Neural cell (in vitro differentiated cells): ENCODE results near the gene RASGEF1C. TPM values are rescaled to one million over a fixed set of nuclear protein-coding genes. Genes with fewer than 3 reads are reported as not detected.

ENCODE experiments used
- H2AFZ ChIP-seq: fragments of 200-600, 300-800 bp; sonication (generic), shearing (Covaris generic); 2 replicates; pipeline ENCODE4 v1.6.0; 2014; ENCODE audit warnings: low read depth, mild to moderate bottlenecking, antibody characterized with exemption, low read length, moderate library complexity
- H3F3A ChIP-seq: fragments of 200-600 bp; shearing (Covaris generic); 2 replicates; pipeline ENCODE4 v1.6.1; 2016; ENCODE audit warnings: mild to moderate bottlenecking, moderate library complexity, mixed read lengths, antibody characterized with exemption, low read length; ENCODE audit not compliant: insufficient read depth, poor library complexity, severe bottlenecking
- H3K27ac ChIP-seq: fragments of 200-600, 300-800 bp; sonication (generic), shearing (Covaris generic); 2 replicates; pipeline ENCODE4 v1.5.1; 2014; ENCODE audit warnings: mild to moderate bottlenecking, low read length, moderate library complexity
- H3K27me3 ChIP-seq: fragments of 300-800, 200-600 bp; sonication (generic), shearing (Covaris generic); 2 replicates; pipeline ENCODE4 v1.6.0; 2014; ENCODE audit warnings: mild to moderate bottlenecking, low read depth, low read length, moderate library complexity; ENCODE audit not compliant: insufficient read depth
- H3K36me3 ChIP-seq: fragments of 300-800, 200-600 bp; sonication (generic), shearing (Covaris generic); 2 replicates; pipeline ENCODE4 v1.5.1; 2014; ENCODE audit warnings: mild to moderate bottlenecking, antibody characterized with exemption, low read length, moderate library complexity; ENCODE audit not compliant: insufficient read depth
- H3K4me2 ChIP-seq: fragments of 300-800, 200-600 bp; sonication (generic), shearing (Covaris generic); 2 replicates; pipeline ENCODE4 v1.6.0; 2014; ENCODE audit warnings: mild to moderate bottlenecking, low read length
- H3K4me3 ChIP-seq: fragments of 300-800, 200-600 bp; sonication (generic), shearing (Covaris generic); 2 replicates; pipeline ENCODE4 v1.5.1; 2014; ENCODE audit warnings: mild to moderate bottlenecking, low read length, moderate library complexity
- H3K79me2 ChIP-seq: fragments of 200-600 bp; shearing (Covaris generic); replicated peaks from 2 replicates; pipeline ENCODE4 v1.6.0; 2014; ENCODE audit warnings: mild to moderate bottlenecking, low read length, moderate library complexity; ENCODE audit not compliant: insufficient read depth
- H3K9ac ChIP-seq: fragments of 300-800, 200-600 bp; sonication (generic), shearing (Covaris generic); 2 replicates; pipeline ENCODE4 v1.6.1; 2016; ENCODE audit warnings: mild to moderate bottlenecking, low read length, mixed read lengths
- H3K9me2 ChIP-seq: fragments of 200-600 bp; shearing (Covaris generic); 2 replicates; pipeline ENCODE4 v1.6.1; 2016; ENCODE audit warnings: mild to moderate bottlenecking, low read length, mixed read lengths; ENCODE audit not compliant: insufficient read depth
- H3K9me3 ChIP-seq: fragments of 200-600, 300-800 bp; sonication (generic), shearing (Covaris generic); 2 replicates; pipeline ENCODE4 v1.6.1; 2016; ENCODE audit warnings: mild to moderate bottlenecking, mixed run types, low read length, moderate library complexity, mixed read lengths
- H4K20me1 ChIP-seq: fragments of 200-600 bp; shearing (Covaris generic); 2 replicates; pipeline ENCODE4 v1.6.1; 2016; ENCODE audit warnings: mild to moderate bottlenecking, mixed run types; ENCODE audit not compliant: insufficient read depth
- CTCF ChIP-seq: fragments of 450-650 bp; IDR thresholded peaks from 2 replicates; pipeline ENCODE4 v1.5.1; 2014; ENCODE audit warnings: antibody characterized with exemption, mild to moderate bottlenecking, moderate library complexity; ENCODE audit not compliant: poor library complexity, severe bottlenecking
- EP300 ChIP-seq: fragments of 450-650 bp; conservative IDR thresholded peaks from 2 replicates; pipeline ENCODE4 v1.6.1; 2014; ENCODE audit warnings: antibody characterized with exemption, mild to moderate bottlenecking, moderate library complexity; ENCODE audit not compliant: poor library complexity, severe bottlenecking
- EZH2 ChIP-seq: fragments of 200-600, 300-800 bp; shearing (Covaris generic), sonication (generic); IDR thresholded peaks from 2 replicates; pipeline ENCODE4 v1.6.1; 2014; ENCODE audit warnings: antibody characterized with exemption, low read length, borderline replicate concordance, mild to moderate bottlenecking; ENCODE audit not compliant: insufficient read depth, poor library complexity, severe bottlenecking
- MXI1 ChIP-seq: fragments of 450-650 bp; conservative IDR thresholded peaks from 2 replicates; pipeline ENCODE4 v1.6.1; 2014; ENCODE audit warnings: antibody characterized with exemption, mild to moderate bottlenecking; ENCODE audit not compliant: poor library complexity, severe bottlenecking
- POLR2AphosphoS5 ChIP-seq: IDR thresholded peaks from 2 replicates; pipeline ENCODE4 v1.6.1; 2012
- RAD21 ChIP-seq: fragments of 450-650 bp; conservative IDR thresholded peaks from 2 replicates; pipeline ENCODE4 v1.6.1; 2014; ENCODE audit warnings: antibody characterized with exemption, mild to moderate bottlenecking, moderate library complexity
- REST ChIP-seq: IDR thresholded peaks from 2 replicates; pipeline ENCODE4 v1.6.1; 2012; ENCODE audit warnings: borderline replicate concordance
- SMC3 ChIP-seq: fragments of 450-650 bp; conservative IDR thresholded peaks from 2 replicates; pipeline ENCODE4 v1.6.1; 2014; ENCODE audit warnings: antibody characterized with exemption, mild to moderate bottlenecking, moderate library complexity; ENCODE audit not compliant: poor library complexity
- TAF1 ChIP-seq: IDR thresholded peaks from 2 replicates; pipeline ENCODE4 v1.6.1; 2012; ENCODE audit warnings: low read depth
- polyA plus RNA-seq: library from polyadenylated mRNA; depleted of rRNA; stranded (reverse); fragments of >200 nt; gene quantifications from 2 replicates; pipeline ENCODE4 v1.2.3, GENCODE V29; 2014

RASGEF1C gene
- polyA plus RNA-seq, 1 donor from 2014 or later = 5.3 TPM

- Histone ChIP-seq H3K27ac (no peak overlapping the region), H3K4me2 (no peak overlapping the region), H3K79me2 (no peaks in the 10 kb centered on the region), H3K9ac (no peak overlapping the region), H3K4me3 (no peak overlapping the region), H4K20me1 (no peaks in the 10 kb centered on the region), H3K36me3 (no peaks in the 10 kb centered on the region), H3K9me3 (no peaks in the 10 kb centered on the region), H3K9me2 (no peaks in the 10 kb centered on the region), H3F3A (no peaks in the 10 kb centered on the region), H3K27me3 (no peaks in the 10 kb centered on the region), H2AFZ (no peak overlapping the region)
- TF ChIP-seq EZH2 (no peak), TAF1 (no peak), SMC3 (no peak), MXI1 (no peak), REST (no peak), CTCF (no peak), POLR2AphosphoS5 (no peak), RAD21 (no peak), EP300 (no peak)
Observed at GRCh38 chr5:180213256-180213600, 4.2 kb upstream of the RASGEF1C start.

GRCh38 chr5:180212363-180213255 lies 3.6 kb upstream of the RASGEF1C start:
- no peaks in the 10 kb centered on the region for H3F3A ChIP-seq
- H2AFZ ChIP-seq = no peak overlapping the region
- H3K9me3 ChIP-seq = no peaks in the 10 kb centered on the region
- no peaks in the 10 kb centered on the region for H4K20me1 ChIP-seq
- no peak overlapping the region for H3K4me3 ChIP-seq
- H3K4me2 ChIP-seq = no peak overlapping the region
- H3K9ac ChIP-seq = no peak overlapping the region
- H3K36me3 ChIP-seq = no peaks in the 10 kb centered on the region
- TF ChIP-seq RAD21 (no peak), POLR2AphosphoS5 (no peak), EZH2 (no peak), SMC3 (no peak), TAF1 (no peak), REST (no peak), EP300 (no peak), CTCF (no peak), MXI1 (no peak)
- no peaks in the 10 kb centered on the region for H3K9me2 ChIP-seq
- no peaks in the 10 kb centered on the region for H3K27me3 ChIP-seq
- no peak overlapping the region for H3K27ac ChIP-seq
- H3K79me2 ChIP-seq = no peaks in the 10 kb centered on the region
